NCI-H524 treated with DMSO at 0.1 percent for 48 hours (cell line): ENCODE data around the gene VTI1A.

Experiments
- DNase-seq: peaks from one replicate; lab custom pipeline; 2025; lab: John Stamatoyannopoulos, UW

Gene VTI1A

GRCh38 chr10:112639298-112639697 lies 192.3 kb downstream of the VTI1A start:
- DNase-seq, result no peak

GRCh38 chr10:112640638-112641037 lies 193.6 kb downstream of the VTI1A start:
- DNase-seq, result no peak

GRCh38 chr10:112643600-112644264 lies 196.7 kb downstream of the VTI1A start:
- DNase-seq, result no peak

GRCh38 chr10:112644265-112644645 lies 197.2 kb downstream of the VTI1A start:
- no peak for DNase-seq

GRCh38 chr10:112649006-112649821 lies 202.2 kb downstream of the VTI1A start:
- no peak for DNase-seq

- DNase-seq, result no peak
Measured at GRCh38 chr10:112649822-112650152, 202.8 kb downstream of the VTI1A start.

- DNase-seq, result no peak
Measured at GRCh38 chr10:112650588-112651030, 203.6 kb downstream of the VTI1A start.

- no peak for DNase-seq
Measured at GRCh38 chr10:112653215-112653614, 206.2 kb downstream of the VTI1A start.

GRCh38 chr10:112653851-112654250 lies 206.8 kb downstream of the VTI1A start:
- DNase-seq, result no peak

GRCh38 chr10:112654794-112655193 lies 207.8 kb downstream of the VTI1A start:
- DNase-seq, result no peak

- no peak for DNase-seq
Measured at GRCh38 chr10:112655722-112656121, 208.7 kb downstream of the VTI1A start.

GRCh38 chr10:112658465-112658864 lies 211.4 kb downstream of the VTI1A start:
- no peak for DNase-seq

GRCh38 chr10:112658900-112659638 lies 212.1 kb downstream of the VTI1A start:
- DNase-seq, result no peak

- DNase-seq, result no peak
Measured at GRCh38 chr10:112663234-112664125, 216.5 kb downstream of the VTI1A start.

- no peak for DNase-seq
Measured at GRCh38 chr10:112666094-112666493, 219.1 kb downstream of the VTI1A start.

GRCh38 chr10:112669989-112670388 lies 223.0 kb downstream of the VTI1A start:
- DNase-seq, result no peak

GRCh38 chr10:112671743-112672142 lies 224.7 kb downstream of the VTI1A start:
- no peak for DNase-seq

- no peak for DNase-seq
Measured at GRCh38 chr10:112672706-112673105, 225.7 kb downstream of the VTI1A start.

GRCh38 chr10:112675560-112676083 lies 228.6 kb downstream of the VTI1A start:
- DNase-seq, result no peak

GRCh38 chr10:112677689-112678088 lies 230.7 kb downstream of the VTI1A start:
- DNase-seq, result no peak

- DNase-seq, result no peak
Measured at GRCh38 chr10:112678581-112678980, 231.6 kb downstream of the VTI1A start.

- no peak for DNase-seq
Measured at GRCh38 chr10:112678987-112679386, 232.0 kb downstream of the VTI1A start.
